LNCaP clone FGC (cell line): ENCODE results near the gene TSHZ2.
A peak's percentile ranks its signal among the peaks of the same experiment; 100 is the strongest.

Experiments used
- DNase-seq: peaks from one replicate; pipeline ENCODE4 v3.0.0-alpha.2; 2011; ENCODE audit warnings: low read depth
- H3K4me3 ChIP-seq: 2 replicates; pipeline ENCODE4 v1.5.1; 2011; ENCODE audit warnings: mild to moderate bottlenecking, low read depth, low read length, control low read depth
- TF ChIP-seq, protein P1 (sequence below): IDR thresholded peaks from 2 replicates; pipeline ENCODE4 v1.5.1; 2012; ENCODE audit warnings: mild to moderate bottlenecking; ENCODE audit not compliant: control insufficient read depth, insufficient read depth; ENCODE audit errors: extremely low read depth

TSHZ2 gene

GRCh38 chr20:53159160-53159559, 187.0 kb downstream of the TSHZ2 start:
- no peak overlapping the region for H3K4me3 ChIP-seq
- TF ChIP-seq, protein P1, sequence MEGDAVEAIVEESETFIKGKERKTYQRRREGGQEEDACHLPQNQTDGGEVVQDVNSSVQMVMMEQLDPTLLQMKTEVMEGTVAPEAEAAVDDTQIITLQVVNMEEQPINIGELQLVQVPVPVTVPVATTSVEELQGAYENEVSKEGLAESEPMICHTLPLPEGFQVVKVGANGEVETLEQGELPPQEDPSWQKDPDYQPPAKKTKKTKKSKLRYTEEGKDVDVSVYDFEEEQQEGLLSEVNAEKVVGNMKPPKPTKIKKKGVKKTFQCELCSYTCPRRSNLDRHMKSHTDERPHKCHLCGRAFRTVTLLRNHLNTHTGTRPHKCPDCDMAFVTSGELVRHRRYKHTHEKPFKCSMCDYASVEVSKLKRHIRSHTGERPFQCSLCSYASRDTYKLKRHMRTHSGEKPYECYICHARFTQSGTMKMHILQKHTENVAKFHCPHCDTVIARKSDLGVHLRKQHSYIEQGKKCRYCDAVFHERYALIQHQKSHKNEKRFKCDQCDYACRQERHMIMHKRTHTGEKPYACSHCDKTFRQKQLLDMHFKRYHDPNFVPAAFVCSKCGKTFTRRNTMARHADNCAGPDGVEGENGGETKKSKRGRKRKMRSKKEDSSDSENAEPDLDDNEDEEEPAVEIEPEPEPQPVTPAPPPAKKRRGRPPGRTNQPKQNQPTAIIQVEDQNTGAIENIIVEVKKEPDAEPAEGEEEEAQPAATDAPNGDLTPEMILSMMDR, result no peak
- DNase-seq, result no peak

GRCh38 chr20:53161073-53161472, 188.9 kb downstream of the TSHZ2 start:
- no peak overlapping the region for H3K4me3 ChIP-seq
- no peak for DNase-seq
- TF ChIP-seq, protein P1, result no peak

GRCh38 chr20:53161473-53161872, 189.3 kb downstream of the TSHZ2 start:
- TF ChIP-seq, protein P1, result no peak
- no peak overlapping the region for H3K4me3 ChIP-seq

GRCh38 chr20:53162251-53162835, 190.2 kb downstream of the TSHZ2 start:
- peak; percentile 55 for DNase-seq
- H3K4me3 ChIP-seq, result no peak overlapping the region
- TF ChIP-seq, protein P1, result no peak

More at GRCh38 chr20:53161473-53161872, 189.3 kb downstream of the TSHZ2 start:
- DNase-seq, result no peak

DNA sequence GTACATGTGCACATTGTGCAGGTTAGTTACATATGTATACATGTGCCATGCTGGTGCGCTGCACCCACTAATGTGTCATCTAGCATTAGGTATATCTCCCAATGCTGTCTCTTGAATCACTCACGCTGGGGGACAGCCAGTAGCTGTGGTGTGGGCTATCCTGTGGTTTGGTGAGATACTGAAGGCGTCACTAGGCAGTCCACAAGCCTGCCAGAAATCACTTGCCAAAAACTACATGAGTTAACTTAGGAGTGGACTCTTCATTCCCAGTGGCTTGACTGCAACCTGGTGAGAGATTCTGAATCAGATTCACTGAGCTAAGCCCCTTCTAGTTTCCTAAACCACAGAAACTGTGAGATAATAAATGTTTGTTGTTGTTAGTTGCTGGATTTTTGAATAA, 191.3 kb downstream of the TSHZ2 start:
- no peak overlapping the region for H3K4me3 ChIP-seq
- TF ChIP-seq, protein P1, result no peak
- DNase-seq, result no peak

DNA sequence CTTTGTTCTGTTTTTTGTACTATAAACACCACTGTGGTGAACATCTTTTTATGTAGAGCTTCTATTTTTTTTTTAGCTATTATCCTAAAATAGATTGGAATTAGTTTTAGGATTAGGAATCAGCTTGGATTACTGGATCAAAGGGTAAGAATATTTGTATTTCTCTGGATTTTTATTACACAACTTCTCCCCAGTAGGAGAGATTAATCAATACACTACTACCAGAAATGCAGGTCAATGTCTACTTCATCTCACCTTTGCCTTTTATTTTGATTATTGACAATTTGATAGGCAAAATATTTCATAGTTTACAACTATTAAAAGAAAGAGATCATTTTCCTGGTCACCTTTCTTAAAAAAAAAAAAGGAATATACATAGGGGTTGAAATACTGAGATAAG, 191.9 kb downstream of the TSHZ2 start:
- TF ChIP-seq, protein P1, result no peak
- DNase-seq, result no peak

GRCh38 chr20:53165452-53165851, 193.3 kb downstream of the TSHZ2 start:
- no peak for DNase-seq
- TF ChIP-seq, protein P1, result no peak
- no peak overlapping the region for H3K4me3 ChIP-seq

More for the DNA sequence above, 191.9 kb downstream of the TSHZ2 start:
- H3K4me3 ChIP-seq, result no peak overlapping the region
